Left colon (tissue), 2 donors: ENCODE measurements around the gene GSX2. TPM values are rescaled to one million over a fixed set of nuclear protein-coding genes. Genes with fewer than 3 reads are reported as not detected.
A peak's percentile ranks its signal among the peaks of the same experiment; 100 is the strongest.
"Not testable (repeated sequence)": the region's sequence is repeated elsewhere in the genome, so short reads cannot be mapped to it uniquely, and the experiment has no call there.

Experiments used
- ATAC-seq: fragments of 200-7000 bp; cut with Tn5 transposase; one replicate; pipeline ENCODE4 v1.9.1; 2020; ENCODE audit warnings: mild to moderate bottlenecking, moderate library complexity
- DNase-seq, 2 donors: peaks; one replicate each; pipeline ENCODE4 v3.0.0-alpha.2; 2020
- intact Hi-C, 2 donors: fragments of 100-400 bp; cut with DNase I in 1 of 2; cut with micrococcal nuclease in 1 of 2; formaldehyde crosslinking; loops; one replicate each; pipeline versions ENCODE4 v1.11.2 to v1.14.0; 2022; cut with DNase I, micrococcal nuclease
- long read RNA-seq: library from polyadenylated mRNA; unstranded; transcript quantifications from one replicate; pipeline ENCODE4 v2.0.0, GENCODE V29; 2021
- total RNA-seq, 2 donors: library from RNA; stranded (reverse); fragmentation: NEBNext Ultra II Directional; extraction: Animal tissue kit (Norgen Biotek cat#: 25700); gene quantifications; one replicate each; pipeline ENCODE4 v1.2.1, GENCODE V29; 2021
- donor health status: DM: no; HTN: no; CAD: no.
- donor health status: DM: yes; HTN: yes; CAD: no.

Gene GSX2
- total RNA-seq = not detected
- long read RNA-seq = 0 reads

GRCh38 chr4:54099748-54100574 is at the start of gene GSX2:
Gene GSX2, plus strand, starts transcription at chr4:54100163. Its CDS starts 182 bp downstream, at chr4:54100345.
- ATAC-seq (no peak), DNase-seq (no peak)
- intact Hi-C loops = no loop called here

- intact Hi-C loops = no loop called here
- DNase-seq = no peak
- ATAC-seq = no peak
Observed at GRCh38 chr4:54050214-54050904, 49.6 kb upstream of the GSX2 start.

- intact Hi-C loops, ATAC-seq, DNase-seq: not testable (repeated sequence)
Observed at GRCh38 chr4:54053322-54053721, 46.6 kb upstream of the GSX2 start.

GRCh38 chr4:54054501-54054900 is 45.5 kb upstream of the GSX2 start:
- no peak for ATAC-seq
- intact Hi-C loops = no loop called here

GRCh38 chr4:54055494-54055893 is 44.5 kb upstream of the GSX2 start:
- intact Hi-C loops = no loop called here
- no peak for DNase-seq
- no peak for ATAC-seq

More at GRCh38 chr4:54054501-54054900, 45.5 kb upstream of the GSX2 start:
- no peak for DNase-seq

GRCh38 chr4:54056360-54056759 is 43.6 kb upstream of the GSX2 start:
- ATAC-seq (no peak), DNase-seq (no peak)
- intact Hi-C loops = no loop called here

- ATAC-seq = no peak
- intact Hi-C loops = no loop called here
- DNase-seq = no peak
Observed at GRCh38 chr4:54058171-54058570, 41.8 kb upstream of the GSX2 start.

GRCh38 chr4:54060116-54060515 is 39.8 kb upstream of the GSX2 start:
- intact Hi-C loops = no loop called here
- ATAC-seq = no peak

GRCh38 chr4:54061067-54061466 is 38.9 kb upstream of the GSX2 start:
- intact Hi-C loops = no loop called here
- DNase-seq (no peak), ATAC-seq (no peak)

More at GRCh38 chr4:54060116-54060515, 39.8 kb upstream of the GSX2 start:
- DNase-seq = no peak

GRCh38 chr4:54061873-54062272 is 38.1 kb upstream of the GSX2 start:
- ATAC-seq = no peak
- DNase-seq = no peak
- intact Hi-C loops = no loop called here

- ATAC-seq = no peak
- no peak for DNase-seq
- intact Hi-C loops = no loop called here
Observed at GRCh38 chr4:54062392-54062791, 37.6 kb upstream of the GSX2 start.

GRCh38 chr4:54063229-54063628 is 36.7 kb upstream of the GSX2 start:
- intact Hi-C loops = no loop called here
- DNase-seq = no peak
- ATAC-seq = no peak

- intact Hi-C loops = no loop called here
- ATAC-seq (peak; percentile 40), DNase-seq (peak; percentile 33 to 55)
Observed at GRCh38 chr4:54063737-54064316, 36.1 kb upstream of the GSX2 start.

- peak; percentile 96 to 97 for DNase-seq
- peak; percentile 87 for ATAC-seq
- intact Hi-C loops = no loop called here
Observed at GRCh38 chr4:54064317-54065111, 35.4 kb upstream of the GSX2 start, which contains the start of gene CHIC2. Gene CHIC2, minus strand, starts transcription at chr4:54064605. Its CDS starts 305 bp downstream, at chr4:54064300.

- ATAC-seq (no peak), DNase-seq (no peak)
- intact Hi-C loops = no loop called here
Observed at GRCh38 chr4:54065282-54066087, 34.5 kb upstream of the GSX2 start.

GRCh38 chr4:54066088-54066415 is 33.9 kb upstream of the GSX2 start:
- DNase-seq (no peak), ATAC-seq (no peak)
- intact Hi-C loops = no loop called here

GRCh38 chr4:54066718-54067129 is 33.2 kb upstream of the GSX2 start:
- intact Hi-C loops = no loop called here
- peak; percentile 12 to 29 for DNase-seq
- peak; percentile 30 for ATAC-seq

GRCh38 chr4:54067166-54067565 is 32.8 kb upstream of the GSX2 start:
- peak; percentile 72 for ATAC-seq
- DNase-seq = peak; percentile 60 to 85
- intact Hi-C loops = no loop called here
